ENCODE data around the gene RAB25. TPM values are rescaled to one million over a fixed set of nuclear protein-coding genes. Genes with fewer than 3 reads are reported as not detected.

Gene RAB25
- total RNA-seq, 4 donors from 2014 or later, result 0.84 TPM; not detected in 3

- ATAC-seq (ENCODE audit: low FRiP score) (no peak), DNase-seq (ENCODE audit: low spot score) (no peak)
- TF ChIP-seq CTCF (IDR thresholded peaks at IDR 0.05), result no peak
Measured at GRCh38 chr1:156080241-156080862, 19.4 kb downstream of the RAB25 start.

- DNase-seq (ENCODE audit: low spot score) (no peak), ATAC-seq (ENCODE audit: low FRiP score) (no peak)
- no peak for TF ChIP-seq CTCF (IDR thresholded peaks at IDR 0.05)
Measured at GRCh38 chr1:156080863-156081179, 19.9 kb downstream of the RAB25 start.

- ATAC-seq (ENCODE audit: low FRiP score) (no peak), DNase-seq (ENCODE audit: low spot score) (no peak)
- no peak for TF ChIP-seq CTCF (IDR thresholded peaks at IDR 0.05)
Measured at GRCh38 chr1:156081180-156081916, 20.4 kb downstream of the RAB25 start.

- no peak for DNase-seq (ENCODE audit: low spot score)
- ATAC-seq (ENCODE audit: low FRiP score), result no peak
- no peak for TF ChIP-seq CTCF (IDR thresholded peaks at IDR 0.05)
Measured at GRCh38 chr1:156081917-156082308, 21.0 kb downstream of the RAB25 start.

- no peak for DNase-seq (ENCODE audit: low spot score)
- peak; percentile 48 for ATAC-seq (ENCODE audit: low FRiP score)
- no peak for TF ChIP-seq CTCF (IDR thresholded peaks at IDR 0.05)
Measured at GRCh38 chr1:156082309-156083091, 21.5 kb downstream of the RAB25 start, which contains the start of gene MEX3A. Gene MEX3A, minus strand, starts transcription at chr1:156082465. Its CDS starts 467 bp downstream, at chr1:156081998.

- no peak for ATAC-seq (ENCODE audit: low FRiP score)
- no peak for TF ChIP-seq CTCF (IDR thresholded peaks at IDR 0.05)
Measured at GRCh38 chr1:156083800-156084790, 23.1 kb downstream of the RAB25 start.

More at GRCh38 chr1:156083800-156084790, 23.1 kb downstream of the RAB25 start:
- no peak for DNase-seq (ENCODE audit: low spot score)

All from omental fat pad (tissue), 4 donors.